Measurements from ENCODE around the gene MC2R.

Gene MC2R

DNA sequence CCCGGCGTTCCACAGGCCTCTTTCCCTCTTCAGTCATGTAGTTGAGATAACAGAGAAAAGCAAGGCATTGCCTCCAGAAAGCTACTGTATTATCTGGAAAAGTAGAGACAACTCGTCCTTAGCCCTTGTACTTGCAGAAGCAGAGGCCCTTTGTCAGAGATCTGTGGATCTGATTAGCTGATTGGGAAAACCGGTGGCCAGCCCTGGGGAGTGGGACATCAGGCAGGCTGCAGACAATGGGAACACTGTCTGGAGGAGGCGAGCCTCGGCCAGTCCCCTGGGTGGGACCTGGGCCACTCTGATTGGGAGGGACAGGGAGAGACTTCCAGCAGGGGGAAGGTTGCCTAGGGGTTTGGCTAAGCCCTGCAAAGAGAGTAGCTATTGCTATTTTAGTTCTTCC lies 1.2 kb upstream of the MC2R start:
- ATAC-seq = no peak

DNA sequence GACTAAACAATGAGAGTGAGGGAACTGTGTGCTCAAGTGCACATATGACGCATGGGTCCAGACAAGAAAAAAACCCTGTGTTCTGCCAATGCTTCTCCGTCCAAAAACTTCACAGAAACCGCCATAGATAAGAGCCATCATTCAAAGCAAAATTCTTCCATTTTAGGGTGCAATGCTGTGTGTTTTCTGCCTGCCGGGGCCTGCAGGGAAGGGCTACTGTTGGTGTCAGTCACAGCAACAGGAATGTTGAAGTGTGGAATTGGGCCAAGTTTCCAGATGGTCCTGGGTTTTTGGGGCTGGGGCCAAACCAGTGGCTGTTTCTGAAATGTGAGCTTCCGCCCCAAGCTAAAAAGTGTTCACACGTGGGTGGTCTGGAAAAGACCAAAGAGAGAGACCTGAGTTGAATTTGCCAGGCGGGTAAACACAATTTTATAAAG lies 677 bp upstream of the MC2R start:
- ATAC-seq = no peak
- no peak for TF ChIP-seq TCF4 (CRISPR knock-in tag; IDR thresholded peaks at IDR 0.05; ENCODE audit: borderline replicate concordance)
- no peak for TF ChIP-seq TOX (CRISPR knock-in tag; IDR thresholded peaks at IDR 0.05; ENCODE audit: borderline replicate concordance)
- TF ChIP-seq CSDC2 (CRISPR knock-in tag; IDR thresholded peaks at IDR 0.05) = no peak
- TF ChIP-seq, protein P1, sequence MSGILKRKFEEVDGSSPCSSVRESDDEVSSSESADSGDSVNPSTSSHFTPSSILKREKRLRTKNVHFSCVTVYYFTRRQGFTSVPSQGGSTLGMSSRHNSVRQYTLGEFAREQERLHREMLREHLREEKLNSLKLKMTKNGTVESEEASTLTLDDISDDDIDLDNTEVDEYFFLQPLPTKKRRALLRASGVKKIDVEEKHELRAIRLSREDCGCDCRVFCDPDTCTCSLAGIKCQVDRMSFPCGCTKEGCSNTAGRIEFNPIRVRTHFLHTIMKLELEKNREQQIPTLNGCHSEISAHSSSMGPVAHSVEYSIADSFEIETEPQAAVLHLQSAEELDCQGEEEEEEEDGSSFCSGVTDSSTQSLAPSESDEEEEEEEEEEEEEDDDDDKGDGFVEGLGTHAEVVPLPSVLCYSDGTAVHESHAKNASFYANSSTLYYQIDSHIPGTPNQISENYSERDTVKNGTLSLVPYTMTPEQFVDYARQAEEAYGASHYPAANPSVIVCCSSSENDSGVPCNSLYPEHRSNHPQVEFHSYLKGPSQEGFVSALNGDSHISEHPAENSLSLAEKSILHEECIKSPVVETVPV (CRISPR knock-in tag; IDR thresholded peaks at IDR 0.05) = no peak
- no peak for TF ChIP-seq ZNF70 (CRISPR knock-in tag; IDR thresholded peaks at IDR 0.05)
- TF ChIP-seq ZFP30 (CRISPR knock-in tag; IDR thresholded peaks at IDR 0.05) = no peak
- no peak for TF ChIP-seq SNAI2 (CRISPR knock-in tag; IDR thresholded peaks at IDR 0.05)
- TF ChIP-seq, protein P2, sequence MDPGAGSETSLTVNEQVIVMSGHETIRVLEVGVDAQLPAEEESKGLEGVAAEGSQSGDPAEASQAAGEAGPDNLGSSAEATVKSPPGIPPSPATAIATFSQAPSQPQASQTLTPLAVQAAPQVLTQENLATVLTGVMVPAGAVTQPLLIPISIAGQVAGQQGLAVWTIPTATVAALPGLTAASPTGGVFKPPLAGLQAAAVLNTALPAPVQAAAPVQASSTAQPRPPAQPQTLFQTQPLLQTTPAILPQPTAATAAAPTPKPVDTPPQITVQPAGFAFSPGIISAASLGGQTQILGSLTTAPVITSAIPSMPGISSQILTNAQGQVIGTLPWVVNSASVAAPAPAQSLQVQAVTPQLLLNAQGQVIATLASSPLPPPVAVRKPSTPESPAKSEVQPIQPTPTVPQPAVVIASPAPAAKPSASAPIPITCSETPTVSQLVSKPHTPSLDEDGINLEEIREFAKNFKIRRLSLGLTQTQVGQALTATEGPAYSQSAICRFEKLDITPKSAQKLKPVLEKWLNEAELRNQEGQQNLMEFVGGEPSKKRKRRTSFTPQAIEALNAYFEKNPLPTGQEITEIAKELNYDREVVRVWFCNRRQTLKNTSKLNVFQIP (CRISPR knock-in tag; IDR thresholded peaks at IDR 0.05; ENCODE audit: borderline replicate concordance, low read depth) = no peak
- TF ChIP-seq GLIS3 (CRISPR knock-in tag; IDR thresholded peaks at IDR 0.05) = no peak
- no peak for TF ChIP-seq RARB (CRISPR knock-in tag; IDR thresholded peaks at IDR 0.05)
- TF ChIP-seq ISL1 (CRISPR knock-in tag; IDR thresholded peaks at IDR 0.05) = no peak
- TF ChIP-seq ZNF565 (CRISPR knock-in tag; conservative IDR thresholded peaks at IDR 0.05; ENCODE audit: low read depth) = no peak
- no peak for TF ChIP-seq ZNF8 (CRISPR knock-in tag; IDR thresholded peaks at IDR 0.05)
- TF ChIP-seq ZC3H10 (CRISPR knock-in tag; IDR thresholded peaks at IDR 0.05) = no peak
- TF ChIP-seq, protein P3, sequence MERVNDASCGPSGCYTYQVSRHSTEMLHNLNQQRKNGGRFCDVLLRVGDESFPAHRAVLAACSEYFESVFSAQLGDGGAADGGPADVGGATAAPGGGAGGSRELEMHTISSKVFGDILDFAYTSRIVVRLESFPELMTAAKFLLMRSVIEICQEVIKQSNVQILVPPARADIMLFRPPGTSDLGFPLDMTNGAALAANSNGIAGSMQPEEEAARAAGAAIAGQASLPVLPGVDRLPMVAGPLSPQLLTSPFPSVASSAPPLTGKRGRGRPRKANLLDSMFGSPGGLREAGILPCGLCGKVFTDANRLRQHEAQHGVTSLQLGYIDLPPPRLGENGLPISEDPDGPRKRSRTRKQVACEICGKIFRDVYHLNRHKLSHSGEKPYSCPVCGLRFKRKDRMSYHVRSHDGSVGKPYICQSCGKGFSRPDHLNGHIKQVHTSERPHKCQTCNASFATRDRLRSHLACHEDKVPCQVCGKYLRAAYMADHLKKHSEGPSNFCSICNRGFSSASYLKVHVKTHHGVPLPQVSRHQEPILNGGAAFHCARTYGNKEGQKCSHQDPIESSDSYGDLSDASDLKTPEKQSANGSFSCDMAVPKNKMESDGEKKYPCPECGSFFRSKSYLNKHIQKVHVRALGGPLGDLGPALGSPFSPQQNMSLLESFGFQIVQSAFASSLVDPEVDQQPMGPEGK (CRISPR knock-in tag; IDR thresholded peaks at IDR 0.05; ENCODE audit: borderline replicate concordance) = no peak

More for the DNA sequence above, 1.2 kb upstream of the MC2R start:
- no peak for TF ChIP-seq ZNF70 (CRISPR knock-in tag; IDR thresholded peaks at IDR 0.05)
- TF ChIP-seq OSR1 (CRISPR knock-in tag; IDR thresholded peaks at IDR 0.05) = no peak
- TF ChIP-seq, protein P4, sequence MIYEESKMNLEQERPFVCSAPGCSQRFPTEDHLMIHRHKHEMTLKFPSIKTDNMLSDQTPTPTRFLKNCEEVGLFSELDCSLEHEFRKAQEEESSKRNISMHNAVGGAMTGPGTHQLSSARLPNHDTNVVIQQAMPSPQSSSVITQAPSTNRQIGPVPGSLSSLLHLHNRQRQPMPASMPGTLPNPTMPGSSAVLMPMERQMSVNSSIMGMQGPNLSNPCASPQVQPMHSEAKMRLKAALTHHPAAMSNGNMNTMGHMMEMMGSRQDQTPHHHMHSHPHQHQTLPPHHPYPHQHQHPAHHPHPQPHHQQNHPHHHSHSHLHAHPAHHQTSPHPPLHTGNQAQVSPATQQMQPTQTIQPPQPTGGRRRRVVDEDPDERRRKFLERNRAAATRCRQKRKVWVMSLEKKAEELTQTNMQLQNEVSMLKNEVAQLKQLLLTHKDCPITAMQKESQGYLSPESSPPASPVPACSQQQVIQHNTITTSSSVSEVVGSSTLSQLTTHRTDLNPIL (CRISPR knock-in tag; IDR thresholded peaks at IDR 0.05; ENCODE audit: low read depth) = no peak
- no peak for TF ChIP-seq ZFP3 (CRISPR knock-in tag; IDR thresholded peaks at IDR 0.05)
- no peak for TF ChIP-seq TOX (CRISPR knock-in tag; IDR thresholded peaks at IDR 0.05; ENCODE audit: borderline replicate concordance)
- no peak for TF ChIP-seq BACH2 (CRISPR knock-in tag; IDR thresholded peaks at IDR 0.05; ENCODE audit: borderline replicate concordance)
- no peak for TF ChIP-seq ARNTL (CRISPR knock-in tag; IDR thresholded peaks at IDR 0.05; ENCODE audit: borderline replicate concordance, low read depth)
- no peak for TF ChIP-seq TCF4 (CRISPR knock-in tag; IDR thresholded peaks at IDR 0.05; ENCODE audit: borderline replicate concordance)
- no peak for TF ChIP-seq ESRRG (CRISPR knock-in tag; IDR thresholded peaks at IDR 0.05)
- TF ChIP-seq RARB (CRISPR knock-in tag; IDR thresholded peaks at IDR 0.05) = no peak
- no peak for TF ChIP-seq ZNF8 (CRISPR knock-in tag; IDR thresholded peaks at IDR 0.05)
- TF ChIP-seq GLIS3 (CRISPR knock-in tag; IDR thresholded peaks at IDR 0.05) = no peak
- TF ChIP-seq, protein P5, sequence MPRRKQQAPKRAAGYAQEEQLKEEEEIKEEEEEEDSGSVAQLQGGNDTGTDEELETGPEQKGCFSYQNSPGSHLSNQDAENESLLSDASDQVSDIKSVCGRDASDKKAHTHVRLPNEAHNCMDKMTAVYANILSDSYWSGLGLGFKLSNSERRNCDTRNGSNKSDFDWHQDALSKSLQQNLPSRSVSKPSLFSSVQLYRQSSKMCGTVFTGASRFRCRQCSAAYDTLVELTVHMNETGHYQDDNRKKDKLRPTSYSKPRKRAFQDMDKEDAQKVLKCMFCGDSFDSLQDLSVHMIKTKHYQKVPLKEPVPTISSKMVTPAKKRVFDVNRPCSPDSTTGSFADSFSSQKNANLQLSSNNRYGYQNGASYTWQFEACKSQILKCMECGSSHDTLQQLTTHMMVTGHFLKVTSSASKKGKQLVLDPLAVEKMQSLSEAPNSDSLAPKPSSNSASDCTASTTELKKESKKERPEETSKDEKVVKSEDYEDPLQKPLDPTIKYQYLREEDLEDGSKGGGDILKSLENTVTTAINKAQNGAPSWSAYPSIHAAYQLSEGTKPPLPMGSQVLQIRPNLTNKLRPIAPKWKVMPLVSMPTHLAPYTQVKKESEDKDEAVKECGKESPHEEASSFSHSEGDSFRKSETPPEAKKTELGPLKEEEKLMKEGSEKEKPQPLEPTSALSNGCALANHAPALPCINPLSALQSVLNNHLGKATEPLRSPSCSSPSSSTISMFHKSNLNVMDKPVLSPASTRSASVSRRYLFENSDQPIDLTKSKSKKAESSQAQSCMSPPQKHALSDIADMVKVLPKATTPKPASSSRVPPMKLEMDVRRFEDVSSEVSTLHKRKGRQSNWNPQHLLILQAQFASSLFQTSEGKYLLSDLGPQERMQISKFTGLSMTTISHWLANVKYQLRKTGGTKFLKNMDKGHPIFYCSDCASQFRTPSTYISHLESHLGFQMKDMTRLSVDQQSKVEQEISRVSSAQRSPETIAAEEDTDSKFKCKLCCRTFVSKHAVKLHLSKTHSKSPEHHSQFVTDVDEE (CRISPR knock-in tag; IDR thresholded peaks at IDR 0.05) = no peak
- no peak for TF ChIP-seq ZC3H10 (CRISPR knock-in tag; IDR thresholded peaks at IDR 0.05)
- TF ChIP-seq, protein P2 (CRISPR knock-in tag; IDR thresholded peaks at IDR 0.05; ENCODE audit: borderline replicate concordance, low read depth) = no peak
- TF ChIP-seq, protein P1 (CRISPR knock-in tag; IDR thresholded peaks at IDR 0.05) = no peak
- TF ChIP-seq PPARA (CRISPR knock-in tag; IDR thresholded peaks at IDR 0.05; ENCODE audit: borderline replicate concordance) = no peak

All from SK-N-SH treated with all-trans-retinoic acid at 6 μM for 48 hours (cell line).